ENCODE data around the gene SLC38A9. TPM values are rescaled to one million over a fixed set of nuclear protein-coding genes. Genes with fewer than 3 reads are reported as not detected.

SLC38A9 gene
- polyA plus RNA-seq, 2 of the 4 experiments (the other 2 are of a cell fraction) = 22.8 to 37.3 TPM

GRCh38 chr5:55636177-55636576 lies 75.9 kb downstream of the SLC38A9 start:
- H3K27ac ChIP-seq = peak overlapping the region; percentile 17 to 56; a peak in 2 of 6 replicates
- ATAC-seq = peak in 1 of 2 experiments; percentile 70; a peak in 3 of 6 replicates
- WGBS (ENCODE audit: missing lambda C conversion rate) = 39% methylated on average over 2 of the region's 2 CpGs
- ChIA-PET CTCF (interaction anchor here (1.3 to 1.9 kb wide), 3 partner anchors 12 to 52 kb away, joined by 3 to 5 read pairs (median 4); no protein-coding TSS in a partner anchor), POLR2A (interaction anchor here (1.3 kb wide), 1 partner anchor 11 kb away, joined by 3 read pairs; no protein-coding TSS in a partner anchor)
- H3K4me1 ChIP-seq = peaks cover 51% of the 10 kb centered on the region
- no peak for FAIRE-seq
- DNase-seq (ENCODE audit: low read depth in 1 of 2, low spot score in 1 of 2) = peak in 1 of 2 experiments; percentile 21
- TF ChIP-seq TP53 (CRISPR knock-in tag; IDR thresholded peaks at IDR 0.05) = no peak
- peak; percentile 54; the same call in 1 of the 2 replicates for TF ChIP-seq GATA3 (IDR thresholded peaks at IDR 0.05; ENCODE audit: borderline replicate concordance)
- peak overlapping the region; percentile 49 for H3K4me2 ChIP-seq
- no peaks in the 10 kb centered on the region for H3K9me3 ChIP-seq
- no peak overlapping the region for H3K4me3 ChIP-seq

GRCh38 chr5:55634866-55635265 lies 77.3 kb downstream of the SLC38A9 start:
- Histone ChIP-seq H3K4me2 (peak overlapping the region; percentile 49), H3K4me1 (peaks cover 51% of the 10 kb centered on the region), H3K4me3 (no peak overlapping the region), H3K9me3 (no peaks in the 10 kb centered on the region), H3K27ac (no peak overlapping the region; a peak in 1 of 6 replicates)
- ChIA-PET CTCF (no interaction called here), POLR2A (no interaction called here)
- ATAC-seq (no peak), FAIRE-seq (no peak), DNase-seq (ENCODE audit: low read depth in 1 of 2, low spot score in 1 of 2) (no peak)
- no peak for TF ChIP-seq FOSL2 (IDR thresholded peaks at IDR 0.05)
- peak; percentile 34 for TF ChIP-seq FOSL2 (CRISPR knock-in tag; IDR thresholded peaks at IDR 0.05)
- no peak for TF ChIP-seq ZFP36 (IDR thresholded peaks at IDR 0.05; ENCODE audit: borderline replicate concordance, partially characterized antibody)

GRCh38 chr5:55634209-55634805 lies 77.8 kb downstream of the SLC38A9 start:
- Histone ChIP-seq H3K9me3 (no peaks in the 10 kb centered on the region), H3K27ac (peak overlapping the region; percentile 14 to 16; a peak in 1 of 6 replicates), H3K4me3 (no peak overlapping the region), H3K4me2 (peak overlapping the region; percentile 49), H3K4me1 (peaks cover 51% of the 10 kb centered on the region)
- ATAC-seq (no peak), FAIRE-seq (no peak), DNase-seq (ENCODE audit: low read depth in 1 of 2, low spot score in 1 of 2) (no peak)
- POLR2A ChIA-PET = no interaction called here
- CTCF ChIA-PET = no interaction called here
- WGBS (ENCODE audit: missing lambda C conversion rate) = 86% methylated on average over 1 of the region's 1 CpG
- TF ChIP-seq USF2 (IDR thresholded peaks at IDR 0.05) (no peak), ZSCAN20 (CRISPR knock-in tag; IDR thresholded peaks at IDR 0.05) (no peak), HES2 (IDR thresholded peaks at IDR 0.05) (no peak), CHD2 (IDR thresholded peaks at IDR 0.05; ENCODE audit: low read length, partially characterized antibody) (no peak), CEBPB (IDR thresholded peaks at IDR 0.05) (no peak), RAD21 (conservative IDR thresholded peaks at IDR 0.05 in 1 of 2, IDR thresholded peaks at IDR 0.05 in 1 of 2) (no peak), CHD4 (IDR thresholded peaks at IDR 0.05; ENCODE audit: borderline replicate concordance) (no peak), HDAC2 (IDR thresholded peaks at IDR 0.05) (no peak)

- H3K9me3 ChIP-seq = no peaks in the 10 kb centered on the region
- no peak overlapping the region for H3K4me3 ChIP-seq
- peak; percentile 80; the same call in 1 of the 2 replicates for TF ChIP-seq RFX5 (IDR thresholded peaks at IDR 0.05)
- no peak for TF ChIP-seq BCL3 (IDR thresholded peaks at IDR 0.05)
- ChIA-PET POLR2A (no interaction called here), CTCF (no interaction called here)
- ATAC-seq (no peak; a peak in 2 of 6 replicates), DNase-seq (ENCODE audit: low read depth in 1 of 2, low spot score in 1 of 2) (peak in 1 of 2 experiments; percentile 31), FAIRE-seq (no peak)
- H3K27ac ChIP-seq = peak overlapping the region; percentile 14 to 16; a peak in 2 of 6 replicates
- H3K4me1 ChIP-seq = peaks cover 49% of the 10 kb centered on the region
- H3K4me2 ChIP-seq = peak overlapping the region; percentile 49
- WGBS (ENCODE audit: missing lambda C conversion rate) = 65% methylated on average over 4 of the region's 4 CpGs
Observed at GRCh38 chr5:55633574-55634208, 78.4 kb downstream of the SLC38A9 start.

Measured in A549 (cell line).